Measurements from ENCODE around the gene SPIRE2. TPM values are rescaled to one million over a fixed set of nuclear protein-coding genes. Genes with fewer than 3 reads are reported as not detected.
"Not testable (repeated sequence)": the region's sequence is repeated elsewhere in the genome, so short reads cannot be mapped to it uniquely, and the experiment has no call there.

SPIRE2 gene
- total RNA-seq, 1 donor from 2014 or later, result 17.1 TPM

GRCh38 chr16:89910717-89911354 is 82.6 kb downstream of the SPIRE2 start:
- Mint-ChIP-seq H3K36me3 (peaks cover 16% of the 10 kb centered on the region), H3K4me1 (ENCODE audit: unreplicated experiment) (no peaks in the 10 kb centered on the region), H3K27ac (peak overlapping the region; percentile 51), H3K27me3 (no peaks in the 10 kb centered on the region), H3K9me3 (no peaks in the 10 kb centered on the region), H3K4me3 (no peak overlapping the region)
- DNase-seq (ENCODE audit: extremely low spot score, unreplicated experiment), result no peak
- no peak for TF ChIP-seq CTCF (conservative IDR thresholded peaks at IDR 0.05)

GRCh38 chr16:89911375-89911774 is 83.1 kb downstream of the SPIRE2 start:
- Mint-ChIP-seq H3K27ac (peak overlapping the region; percentile 51), H3K27me3 (no peaks in the 10 kb centered on the region), H3K9me3 (no peaks in the 10 kb centered on the region), H3K4me1 (ENCODE audit: unreplicated experiment) (no peaks in the 10 kb centered on the region), H3K4me3 (no peak overlapping the region), H3K36me3 (peaks cover 10% of the 10 kb centered on the region)
- no peak for TF ChIP-seq CTCF (conservative IDR thresholded peaks at IDR 0.05)
- no peak for DNase-seq (ENCODE audit: extremely low spot score, unreplicated experiment)

- DNase-seq (ENCODE audit: extremely low spot score, unreplicated experiment), result no peak
- H3K4me3 Mint-ChIP-seq, result no peak overlapping the region
- no peaks in the 10 kb centered on the region for H3K27me3 Mint-ChIP-seq
- TF ChIP-seq CTCF (conservative IDR thresholded peaks at IDR 0.05), result no peak
- H3K27ac Mint-ChIP-seq, result no peak overlapping the region
- H3K4me1 Mint-ChIP-seq (ENCODE audit: unreplicated experiment), result no peaks in the 10 kb centered on the region
- no peaks in the 10 kb centered on the region for H3K9me3 Mint-ChIP-seq
- H3K36me3 Mint-ChIP-seq, result peaks cover 3% of the 10 kb centered on the region
Measured at GRCh38 chr16:89912143-89912542, 83.9 kb downstream of the SPIRE2 start.

GRCh38 chr16:89912627-89913026 is 84.4 kb downstream of the SPIRE2 start:
- H3K36me3 Mint-ChIP-seq, result peaks cover 3% of the 10 kb centered on the region
- no peak for DNase-seq (ENCODE audit: extremely low spot score, unreplicated experiment)
- no peak overlapping the region for H3K4me3 Mint-ChIP-seq
- no peaks in the 10 kb centered on the region for H3K27me3 Mint-ChIP-seq
- TF ChIP-seq CTCF (conservative IDR thresholded peaks at IDR 0.05), result no peak
- H3K9me3 Mint-ChIP-seq, result no peaks in the 10 kb centered on the region
- H3K4me1 Mint-ChIP-seq (ENCODE audit: unreplicated experiment), result no peaks in the 10 kb centered on the region
- H3K27ac Mint-ChIP-seq, result no peak overlapping the region

- H3K27me3 Mint-ChIP-seq, result peaks cover 2% of the 10 kb centered on the region
- TF ChIP-seq CTCF (conservative IDR thresholded peaks at IDR 0.05), result no peak
Measured at GRCh38 chr16:89913408-89914387, 85.4 kb downstream of the SPIRE2 start.

GRCh38 chr16:89914642-89915285 is 86.5 kb downstream of the SPIRE2 start:
- H3K27ac Mint-ChIP-seq, H3K4me3 Mint-ChIP-seq: not testable (repeated sequence)

More at GRCh38 chr16:89913408-89914387, 85.4 kb downstream of the SPIRE2 start:
- Mint-ChIP-seq H3K4me1 (ENCODE audit: unreplicated experiment) (no peaks in the 10 kb centered on the region), H3K9me3 (no peaks in the 10 kb centered on the region), H3K4me3 (no peak overlapping the region), H3K27ac (no peak overlapping the region), H3K36me3 (peaks cover 3% of the 10 kb centered on the region)
- DNase-seq (ENCODE audit: extremely low spot score, unreplicated experiment), result no peak

More at GRCh38 chr16:89914642-89915285, 86.5 kb downstream of the SPIRE2 start:
- not testable (repeated sequence) for DNase-seq (ENCODE audit: extremely low spot score, unreplicated experiment); H3K36me3 Mint-ChIP-seq; H3K4me1 Mint-ChIP-seq (ENCODE audit: unreplicated experiment); H3K27me3 Mint-ChIP-seq; H3K9me3 Mint-ChIP-seq

Data from type B pancreatic cell (in vitro differentiated cells).